Natural killer cell treated with Interleukin-12 subunit alpha and Interleukin-12 subunit beta and Interleukin-15 and Interleukin-18, amount 100 ng/mL, for 72 hours (primary cell): ENCODE results near the gene OSBPL5. TPM values are rescaled to one million over a fixed set of nuclear protein-coding genes. Genes with fewer than 3 reads are reported as not detected.
"Not testable (repeated sequence)": the region's sequence is repeated elsewhere in the genome, so short reads cannot be mapped to it uniquely, and the experiment has no call there.

ENCODE experiments used
- ATAC-seq, 2 donors: fragments of 150-1000 bp; cut with Tn5 transposase in 1 of 2; sonication (Bioruptor Pico), chemical (Tn5 transposase) in 1 of 2; 2 replicates each; pipeline ENCODE4 v1.10.0; 2021
- DNase-seq: peaks from one replicate; pipeline ENCODE4 v3.0.0; 2022; ENCODE audit warnings: low spot score
- H3K27ac Mint-ChIP-seq, 2 donors: 1 replicate in 1 of 2; 2 replicates in 1 of 2; pipeline ENCODE4 v1.8.0; 2022; ENCODE audit warnings: mixed read lengths in 2 of 2, mild to moderate bottlenecking in 1 of 2, moderate library complexity in 1 of 2
- H3K27me3 Mint-ChIP-seq, 2 donors: 1 replicate in 1 of 2; 2 replicates in 1 of 2; pipeline ENCODE4 v1.8.0; 2022; ENCODE audit warnings: mixed read lengths in 2 of 2
- H3K36me3 Mint-ChIP-seq: one replicate; pipeline ENCODE4 v1.8.0; 2022; ENCODE audit warnings: mixed read lengths
- H3K4me1 Mint-ChIP-seq, 2 donors: 1 replicate in 1 of 2; 2 replicates in 1 of 2; pipeline ENCODE4 v1.8.0; 2022; ENCODE audit warnings: low read depth in 2 of 2, mixed read lengths in 2 of 2, mild to moderate bottlenecking in 1 of 2
- H3K4me3 Mint-ChIP-seq: one replicate; pipeline ENCODE4 v1.8.0; 2022; ENCODE audit warnings: mixed read lengths
- H3K9me3 Mint-ChIP-seq: 2 replicates; pipeline ENCODE4 v1.8.0; 2022; ENCODE audit warnings: mixed read lengths
- total RNA-seq, 2 donors: library from RNA; stranded (reverse); gene quantifications; one replicate each; pipeline ENCODE4 v1.2.3, GENCODE V29; 2022

Gene OSBPL5
- total RNA-seq, 2 donors from 2014 or later: 58.3 to 74.6 TPM

DNA sequence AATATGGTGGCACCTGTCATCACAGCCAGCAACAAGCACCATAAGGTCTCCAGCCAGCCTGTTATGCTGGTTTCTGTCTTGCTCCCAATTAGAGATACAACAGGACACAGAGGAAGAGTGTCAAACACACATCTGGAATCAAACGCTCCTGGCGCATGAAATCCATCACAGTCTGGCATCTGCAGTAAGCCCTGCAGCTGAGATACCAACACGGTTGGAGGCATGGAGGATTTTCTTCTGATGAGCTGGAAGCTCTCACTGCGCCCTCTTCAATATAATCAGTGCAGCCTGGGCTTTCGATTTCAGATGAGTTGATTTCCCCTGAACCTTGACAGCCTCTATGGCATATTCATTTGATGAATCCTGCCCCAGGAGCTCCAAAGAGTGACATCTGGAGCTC, 80.1 kb downstream of the OSBPL5 start:
- DNase-seq (no peak), ATAC-seq (no peak)
- Mint-ChIP-seq H3K4me1 (peaks cover 0 to 2% of the 10 kb centered on the region in 2 donors), H3K27me3 (peaks cover 0 to 2% of the 10 kb centered on the region in 2 donors), H3K9me3 (no peaks in the 10 kb centered on the region), H3K4me3 (no peak overlapping the region), H3K27ac (no peak overlapping the region), H3K36me3 (no peaks in the 10 kb centered on the region)

DNA sequence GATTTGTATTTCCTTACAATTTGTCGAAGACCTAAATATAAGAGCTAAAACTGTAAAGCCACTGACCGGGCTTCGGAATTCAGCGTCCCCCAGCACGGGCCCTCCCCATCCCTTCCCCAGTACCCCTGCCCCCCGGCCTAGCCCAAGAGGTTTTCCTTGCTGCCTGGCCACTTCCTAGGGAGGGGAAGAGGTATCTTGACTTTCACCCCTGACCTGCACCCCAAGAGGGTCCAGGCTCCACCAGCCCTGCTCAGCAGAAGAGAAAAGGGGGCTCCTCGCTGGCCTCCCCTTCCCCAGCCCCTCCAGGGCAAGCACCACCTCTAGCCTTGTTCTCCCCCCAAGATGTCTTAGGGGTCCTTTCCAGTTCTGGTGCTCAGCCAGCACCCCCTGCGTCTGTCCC, 81.8 kb downstream of the OSBPL5 start:
- Mint-ChIP-seq H3K36me3 (no peaks in the 10 kb centered on the region), H3K27me3 (peaks cover 0 to 6% of the 10 kb centered on the region in 2 donors), H3K27ac (no peak overlapping the region), H3K9me3 (no peaks in the 10 kb centered on the region), H3K4me3 (no peak overlapping the region), H3K4me1 (no peaks in the 10 kb centered on the region)
- ATAC-seq (no peak), DNase-seq (no peak)

GRCh38 chr11:3081386-3081751, 83.7 kb downstream of the OSBPL5 start:
- Mint-ChIP-seq H3K4me1 (no peaks in the 10 kb centered on the region), H3K36me3 (no peaks in the 10 kb centered on the region), H3K9me3 (no peaks in the 10 kb centered on the region), H3K27me3 (peaks cover 0 to 6% of the 10 kb centered on the region in 2 donors), H3K4me3 (no peak overlapping the region), H3K27ac (no peak overlapping the region)
- ATAC-seq (no peak), DNase-seq (no peak)

GRCh38 chr11:3080733-3081385, 84.3 kb downstream of the OSBPL5 start:
- peaks cover 0 to 6% of the 10 kb centered on the region in 2 donors for H3K27me3 Mint-ChIP-seq
- H3K4me3 Mint-ChIP-seq: no peak overlapping the region
- H3K4me1 Mint-ChIP-seq: no peaks in the 10 kb centered on the region

DNA sequence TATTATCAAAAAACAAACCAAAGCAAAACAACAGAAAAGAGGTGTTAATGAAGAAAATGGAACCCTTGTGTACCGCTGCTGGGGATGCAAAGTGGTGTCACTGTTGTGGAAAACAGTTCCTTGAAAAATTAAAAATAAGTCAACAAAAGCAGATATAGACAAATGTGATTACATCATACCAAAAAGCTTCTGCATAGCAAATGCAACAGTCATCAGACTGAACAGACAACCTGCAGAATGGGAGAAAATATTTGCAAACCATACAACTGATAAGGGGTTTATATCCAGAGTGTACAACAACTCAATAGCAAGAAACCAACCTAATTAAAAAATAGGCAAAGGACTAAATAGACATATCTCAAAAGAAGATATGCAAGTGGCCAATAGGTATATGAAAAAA, 85.0 kb downstream of the OSBPL5 start:
- DNase-seq: no peak
- Mint-ChIP-seq H3K4me1 (no peaks in the 10 kb centered on the region), H3K27me3 (peaks cover 0 to 6% of the 10 kb centered on the region in 2 donors), H3K36me3 (no peaks in the 10 kb centered on the region), H3K27ac (no peak overlapping the region), H3K9me3 (no peaks in the 10 kb centered on the region), H3K4me3 (no peak overlapping the region)
- ATAC-seq: no peak

More at GRCh38 chr11:3080733-3081385, 84.3 kb downstream of the OSBPL5 start:
- no peaks in the 10 kb centered on the region for H3K9me3 Mint-ChIP-seq
- no peak for DNase-seq
- no peak for ATAC-seq
- no peak overlapping the region for H3K27ac Mint-ChIP-seq
- H3K36me3 Mint-ChIP-seq: no peaks in the 10 kb centered on the region

DNA sequence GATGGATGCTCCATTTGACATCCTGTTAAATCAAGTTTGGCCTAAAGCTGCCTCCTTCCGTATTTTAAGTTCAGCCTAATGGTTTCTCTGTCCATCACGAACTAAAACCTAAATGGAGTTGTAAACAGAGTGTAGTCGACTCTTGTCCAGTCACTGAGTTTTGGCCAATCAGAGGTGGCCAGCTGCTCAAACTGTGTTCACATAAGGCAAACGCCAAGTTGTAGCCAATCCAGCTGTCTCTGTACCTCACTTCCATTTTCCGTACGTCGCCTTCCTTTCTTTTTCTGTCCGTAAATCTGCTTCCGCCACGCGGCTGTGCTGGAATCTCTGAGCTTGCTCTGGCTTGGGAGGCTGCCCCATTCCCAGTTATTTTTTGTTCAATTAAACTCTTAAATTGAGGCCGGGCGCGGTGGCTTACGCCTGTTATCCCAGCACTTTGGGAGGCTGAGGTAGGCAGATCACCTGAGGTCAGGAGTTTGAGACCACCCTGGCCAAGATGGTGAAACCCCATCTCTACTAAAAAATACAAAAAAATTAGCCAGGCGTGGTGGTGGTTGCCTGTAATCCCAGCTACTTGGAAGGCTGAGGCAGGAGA, 87.2 kb downstream of the OSBPL5 start:
- Mint-ChIP-seq H3K4me3 (no peak overlapping the region), H3K27ac (no peak overlapping the region)

GRCh38 chr11:3077189-3077836, 87.8 kb downstream of the OSBPL5 start:
- H3K27ac Mint-ChIP-seq: no peak overlapping the region
- no peak overlapping the region for H3K4me3 Mint-ChIP-seq
- no peaks in the 10 kb centered on the region for H3K4me1 Mint-ChIP-seq
- ATAC-seq (no peak), DNase-seq (no peak)
- no peaks in the 10 kb centered on the region for H3K9me3 Mint-ChIP-seq
- peaks cover 0 to 10% of the 10 kb centered on the region in 2 donors for H3K27me3 Mint-ChIP-seq
- no peaks in the 10 kb centered on the region for H3K36me3 Mint-ChIP-seq

More for the DNA sequence above, 87.2 kb downstream of the OSBPL5 start:
- H3K4me1 Mint-ChIP-seq: no peaks in the 10 kb centered on the region
- ATAC-seq: no peak
- no peaks in the 10 kb centered on the region for H3K36me3 Mint-ChIP-seq
- no peak for DNase-seq
- no peaks in the 10 kb centered on the region for H3K9me3 Mint-ChIP-seq
- H3K27me3 Mint-ChIP-seq: peaks cover 0 to 11% of the 10 kb centered on the region in 2 donors

DNA sequence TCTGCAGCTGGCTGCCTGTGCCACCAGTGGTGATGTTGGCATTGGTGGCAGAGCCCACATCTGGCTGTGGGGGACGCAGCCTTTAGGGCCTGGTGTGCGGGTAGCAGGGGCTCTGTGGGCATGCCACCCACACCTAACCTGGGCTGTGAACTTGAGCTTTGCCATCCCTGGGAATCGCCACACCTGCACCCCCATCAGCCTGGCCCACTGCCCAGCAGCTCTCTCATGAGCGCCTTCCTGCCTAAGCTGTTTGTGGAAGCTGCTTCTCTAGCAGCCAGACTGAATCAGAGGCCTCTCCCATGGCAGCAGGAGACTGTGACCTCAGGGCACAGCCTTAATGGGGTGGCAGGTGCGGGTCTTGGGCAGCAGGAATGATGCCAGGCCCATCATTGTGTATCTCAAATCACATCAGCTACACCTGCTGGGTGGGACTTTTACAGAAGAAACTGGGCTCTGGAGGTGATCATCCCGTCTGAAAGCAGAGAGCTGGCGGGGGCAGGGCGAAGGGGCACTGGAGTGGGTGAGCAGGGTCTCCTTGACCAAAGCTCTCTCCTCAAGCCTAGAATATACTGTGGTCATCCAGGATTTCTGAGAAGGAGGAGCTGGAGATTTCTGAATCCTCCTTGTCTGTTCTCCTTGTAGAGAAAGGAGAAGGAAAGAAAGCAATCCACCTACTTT, 90.1 kb downstream of the OSBPL5 start:
- peaks cover 0 to 10% of the 10 kb centered on the region in 2 donors for H3K27me3 Mint-ChIP-seq
- no peak for ATAC-seq
- no peak for DNase-seq
- H3K4me1 Mint-ChIP-seq: no peaks in the 10 kb centered on the region
- no peaks in the 10 kb centered on the region for H3K9me3 Mint-ChIP-seq
- H3K4me3 Mint-ChIP-seq: no peak overlapping the region
- H3K27ac Mint-ChIP-seq: no peak overlapping the region
- H3K36me3 Mint-ChIP-seq: no peaks in the 10 kb centered on the region

DNA sequence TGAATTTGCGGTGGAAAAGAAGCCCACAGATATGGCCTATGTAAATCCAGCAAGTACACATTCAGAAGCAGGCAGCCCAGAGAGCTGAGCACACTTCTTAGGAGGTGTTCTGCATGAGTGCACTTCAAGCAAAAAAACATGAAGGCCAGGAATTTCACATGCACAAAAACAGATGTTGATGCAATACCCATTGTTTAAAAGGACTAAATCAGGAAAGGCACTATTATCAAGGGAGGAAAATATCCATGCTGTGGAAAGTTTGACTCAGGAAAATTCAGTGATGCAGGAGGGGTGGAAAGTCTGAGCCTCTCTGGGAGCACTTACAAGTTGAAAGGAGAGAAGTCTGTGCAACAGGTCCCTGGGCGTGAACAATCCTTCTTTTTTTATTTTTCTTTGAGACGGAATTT, 92.1 kb downstream of the OSBPL5 start:
- Mint-ChIP-seq H3K27me3 (peaks cover 0 to 9% of the 10 kb centered on the region in 2 donors), H3K27ac (no peak overlapping the region), H3K4me3 (no peak overlapping the region), H3K36me3 (no peaks in the 10 kb centered on the region), H3K4me1 (no peaks in the 10 kb centered on the region), H3K9me3 (no peaks in the 10 kb centered on the region)
- DNase-seq (no peak), ATAC-seq (no peak)

DNA sequence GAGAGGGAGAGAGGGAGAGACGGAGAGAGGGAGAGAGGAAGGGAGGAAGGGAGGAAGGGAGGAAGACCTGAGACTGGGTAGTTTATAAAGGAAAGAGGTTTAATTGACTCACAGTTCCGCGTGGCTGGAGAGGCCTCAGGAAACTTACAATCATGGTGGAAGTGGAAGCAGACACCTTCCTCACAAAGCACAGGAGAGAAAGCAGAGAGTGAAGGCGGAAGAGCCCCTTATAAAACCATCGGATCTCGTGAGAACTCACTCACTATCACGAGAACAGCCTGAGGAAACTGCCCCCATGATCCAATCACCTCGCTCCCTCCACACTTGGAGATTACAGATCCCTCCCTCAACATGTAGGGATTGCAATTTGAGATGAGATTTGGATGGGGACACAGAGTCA, 95.7 kb downstream of the OSBPL5 start:
- Mint-ChIP-seq H3K4me1 (no peaks in the 10 kb centered on the region), H3K27me3 (peaks cover 4 to 9% of the 10 kb centered on the region in 2 donors), H3K9me3 (no peaks in the 10 kb centered on the region), H3K27ac (no peak overlapping the region), H3K4me3 (no peak overlapping the region), H3K36me3 (no peaks in the 10 kb centered on the region)
- ATAC-seq (no peak), DNase-seq (no peak)

GRCh38 chr11:3066308-3066707, 98.8 kb downstream of the OSBPL5 start:
- H3K27me3 Mint-ChIP-seq: peaks cover 9 to 11% of the 10 kb centered on the region in 2 donors
- H3K4me1 Mint-ChIP-seq, H3K4me3 Mint-ChIP-seq, H3K9me3 Mint-ChIP-seq, H3K27ac Mint-ChIP-seq, H3K36me3 Mint-ChIP-seq, DNase-seq, ATAC-seq: not testable (repeated sequence)

- H3K9me3 Mint-ChIP-seq, H3K27ac Mint-ChIP-seq, ATAC-seq, H3K4me1 Mint-ChIP-seq, DNase-seq, H3K36me3 Mint-ChIP-seq, H3K4me3 Mint-ChIP-seq: not testable (repeated sequence)
- H3K27me3 Mint-ChIP-seq: peaks cover 9 to 11% of the 10 kb centered on the region in 2 donors
Observed at GRCh38 chr11:3064709-3065108, 100.4 kb downstream of the OSBPL5 start.

- H3K36me3 Mint-ChIP-seq, H3K4me3 Mint-ChIP-seq, H3K27ac Mint-ChIP-seq, H3K9me3 Mint-ChIP-seq, DNase-seq, H3K4me1 Mint-ChIP-seq, ATAC-seq: not testable (repeated sequence)
- peaks cover 6 to 11% of the 10 kb centered on the region in 2 donors for H3K27me3 Mint-ChIP-seq
Observed at GRCh38 chr11:3063876-3064275, 101.2 kb downstream of the OSBPL5 start.

DNA sequence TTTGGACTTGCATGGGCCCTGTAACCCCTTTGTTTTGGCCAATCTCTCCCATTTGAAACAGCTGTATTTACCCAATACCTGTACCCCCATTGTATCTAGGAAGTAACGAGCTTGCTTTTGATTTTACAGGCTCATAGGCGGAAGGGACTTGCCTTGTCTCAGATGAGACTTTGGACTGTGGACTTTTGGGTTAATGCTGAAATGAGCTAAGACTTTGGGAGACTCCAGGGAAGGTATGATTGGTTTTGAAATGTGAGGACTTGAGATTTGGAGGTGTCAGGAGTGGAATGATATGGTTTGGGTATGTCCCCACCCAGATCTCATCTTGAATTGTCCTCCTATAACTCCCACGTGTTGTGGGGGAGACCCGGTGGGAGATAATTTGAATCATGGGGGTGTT, 101.7 kb downstream of the OSBPL5 start:
- H3K4me1 Mint-ChIP-seq, ATAC-seq, H3K27ac Mint-ChIP-seq, H3K4me3 Mint-ChIP-seq, H3K9me3 Mint-ChIP-seq, DNase-seq, H3K36me3 Mint-ChIP-seq: not testable (repeated sequence)
- peaks cover 6 to 11% of the 10 kb centered on the region in 2 donors for H3K27me3 Mint-ChIP-seq
